ENCODE results near the gene ATP7B. TPM values are rescaled to one million over a fixed set of nuclear protein-coding genes. Genes with fewer than 3 reads are reported as not detected.

Gene ATP7B
- total and polyA plus RNA-seq, 2 donors (not counting 3 experiments of a cell fraction or from before 2014, with no cell fraction given) = 4.2 to 8.0 TPM

DNA sequence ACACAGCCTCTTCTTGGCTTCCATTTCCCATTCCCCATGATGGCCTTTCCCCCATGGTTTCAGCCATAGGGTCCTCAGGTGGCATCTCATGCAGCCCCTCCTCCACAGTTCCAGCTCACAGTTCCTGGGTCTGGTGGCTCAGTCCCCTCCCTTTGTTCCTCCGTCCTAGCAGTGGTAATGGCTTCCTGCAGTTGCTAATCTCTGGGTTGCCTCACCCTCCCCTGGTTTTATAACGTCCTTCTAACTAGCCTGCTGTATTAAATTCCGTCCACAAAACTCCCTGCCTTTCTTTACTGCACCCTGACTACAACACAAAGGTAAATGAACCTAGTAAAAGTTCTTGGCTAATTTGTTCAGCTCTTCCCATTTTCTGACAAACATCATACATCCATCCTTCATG, 118.6 kb downstream of the ATP7B start:
- no TSS peak for BruUV-seq (replicated peaks)
- H3K9me1 ChIP-seq (replicated peaks; ENCODE audit: control insufficient read depth, extremely low read depth, insufficient read depth, low read length) = no peaks in the 10 kb centered on the region
- H3K27me3 ChIP-seq (ENCODE audit: control insufficient read depth in 2 of 2, insufficient read depth in 2 of 2, low read length in 2 of 2) = peaks cover 9 to 10% of the 10 kb centered on the region in 2 experiments
- DNase-seq (ENCODE audit: low read depth, low spot score) (no peak), FAIRE-seq (no peak)
- no peaks in the 10 kb centered on the region for H3K9me3 ChIP-seq (replicated peaks; ENCODE audit: control insufficient read depth, insufficient read depth, low read length)
- CTCF ChIA-PET = interaction anchor here (0.8 to 2.5 kb wide), 6 partner anchors 9 to 343 kb away, joined by 3 to 11 read pairs (median 4); no protein-coding TSS in a partner anchor
- dilution Hi-C loops (cut with MboI; ENCODE audit: extremely low pct_ligation_motif_present, low sequenced_read_pairs) (no loop called here), intact Hi-C loops (cut with micrococcal nuclease) (loop anchor here (5.0 kb wide), 1 partner anchor 820 kb away; no protein-coding TSS in a partner anchor)
- no peak overlapping the region for H2AFZ ChIP-seq (ENCODE audit: low read depth, low read length)
- H3K9ac ChIP-seq (replicated peaks; ENCODE audit: extremely low read depth, insufficient read depth, low read length) = no peak overlapping the region
- H4K20me1 ChIP-seq (replicated peaks; ENCODE audit: control insufficient read depth, extremely low read depth, insufficient read depth, low read length) = no peaks in the 10 kb centered on the region
- H3K4me2 ChIP-seq (ENCODE audit: insufficient read depth, low read length) = no peak overlapping the region
- no peaks in the 10 kb centered on the region for H3K4me1 ChIP-seq (ENCODE audit: control insufficient read depth, extremely low read depth, insufficient read depth, low read length)
- H3K36me3 ChIP-seq (ENCODE audit: control insufficient read depth in 2 of 2, extremely low read depth in 1 of 2, insufficient read depth in 2 of 2, low read length in 2 of 2) = no peaks in the 10 kb centered on the region
- no peak overlapping the region for H3K4me3 ChIP-seq (replicated peaks in 1 of 3; ENCODE audit: insufficient read depth in 1 of 3, low read depth in 1 of 3, low read length in 3 of 3)
- POLR2A ChIA-PET = no interaction called here
- H3K27ac ChIP-seq (ENCODE audit: insufficient read depth, low read depth, low read length) = no peak overlapping the region
- no peak for TF ChIP-seq EZH2 (IDR thresholded peaks at IDR 0.05; ENCODE audit: borderline replicate concordance, low read depth, low read length, severe bottlenecking)
- TF ChIP-seq POLR2AphosphoS5 (IDR thresholded peaks at IDR 0.05; ENCODE audit: insufficient read depth, low read depth, low read length) = no peak
- no peak for TF ChIP-seq POLR2A (IDR thresholded peaks at IDR 0.05; ENCODE audit: low read depth, low read length)
- TF ChIP-seq JUN (IDR thresholded peaks at IDR 0.05; ENCODE audit: borderline replicate concordance, insufficient read depth, insufficient read length, low read depth) = no peak
- no peak for TF ChIP-seq MYC (IDR thresholded peaks at IDR 0.05; ENCODE audit: low read depth, low read length)
- TF ChIP-seq, protein P1, sequence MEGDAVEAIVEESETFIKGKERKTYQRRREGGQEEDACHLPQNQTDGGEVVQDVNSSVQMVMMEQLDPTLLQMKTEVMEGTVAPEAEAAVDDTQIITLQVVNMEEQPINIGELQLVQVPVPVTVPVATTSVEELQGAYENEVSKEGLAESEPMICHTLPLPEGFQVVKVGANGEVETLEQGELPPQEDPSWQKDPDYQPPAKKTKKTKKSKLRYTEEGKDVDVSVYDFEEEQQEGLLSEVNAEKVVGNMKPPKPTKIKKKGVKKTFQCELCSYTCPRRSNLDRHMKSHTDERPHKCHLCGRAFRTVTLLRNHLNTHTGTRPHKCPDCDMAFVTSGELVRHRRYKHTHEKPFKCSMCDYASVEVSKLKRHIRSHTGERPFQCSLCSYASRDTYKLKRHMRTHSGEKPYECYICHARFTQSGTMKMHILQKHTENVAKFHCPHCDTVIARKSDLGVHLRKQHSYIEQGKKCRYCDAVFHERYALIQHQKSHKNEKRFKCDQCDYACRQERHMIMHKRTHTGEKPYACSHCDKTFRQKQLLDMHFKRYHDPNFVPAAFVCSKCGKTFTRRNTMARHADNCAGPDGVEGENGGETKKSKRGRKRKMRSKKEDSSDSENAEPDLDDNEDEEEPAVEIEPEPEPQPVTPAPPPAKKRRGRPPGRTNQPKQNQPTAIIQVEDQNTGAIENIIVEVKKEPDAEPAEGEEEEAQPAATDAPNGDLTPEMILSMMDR (IDR thresholded peaks at IDR 0.05; ENCODE audit: extremely low read depth in 1 of 2, insufficient read depth in 1 of 2, low read depth in 1 of 2, low read length in 2 of 2) = no peak
- no peak for TF ChIP-seq GATA2 (IDR thresholded peaks at IDR 0.05; ENCODE audit: insufficient read depth, insufficient read length, low read depth, low read length)
- TF ChIP-seq, protein P2, sequence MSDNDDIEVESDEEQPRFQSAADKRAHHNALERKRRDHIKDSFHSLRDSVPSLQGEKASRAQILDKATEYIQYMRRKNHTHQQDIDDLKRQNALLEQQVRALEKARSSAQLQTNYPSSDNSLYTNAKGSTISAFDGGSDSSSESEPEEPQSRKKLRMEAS (IDR thresholded peaks at IDR 0.05; ENCODE audit: insufficient read depth, insufficient read length) = no peak
- no peak for TF ChIP-seq FOS (IDR thresholded peaks at IDR 0.05; ENCODE audit: borderline replicate concordance, insufficient read depth, low read length)
- no peaks in the 10 kb centered on the region for H3K79me2 ChIP-seq (ENCODE audit: control insufficient read depth, insufficient read depth, low read length)
